ENCODE results near the gene MYRIP. TPM values are rescaled to one million over a fixed set of nuclear protein-coding genes. Genes with fewer than 3 reads are reported as not detected.

MYRIP gene
- total RNA-seq, 4 donors from 2014 or later = 1.6 to 7.1 (median 3.6) TPM

DNA sequence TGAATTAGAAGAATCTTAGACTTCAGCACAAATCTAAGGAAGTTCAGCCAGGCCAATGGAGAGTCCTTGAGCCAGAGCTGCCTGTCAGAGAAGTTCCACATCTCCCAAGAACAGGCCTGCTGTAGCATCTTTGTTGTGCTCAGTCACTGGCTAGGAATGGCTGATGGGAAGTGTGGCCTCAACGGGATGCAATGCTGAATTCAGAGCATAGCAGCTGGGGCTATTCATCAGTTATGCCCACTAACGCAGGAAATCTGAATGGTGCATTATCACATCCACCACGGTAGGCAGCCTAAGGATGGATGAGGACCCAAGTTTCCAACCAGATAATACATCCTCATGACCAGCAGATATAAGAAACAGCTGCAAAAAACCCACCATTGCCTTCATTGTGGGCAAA is 496.9 kb downstream of the MYRIP start:
- no peaks in the 10 kb centered on the region for H3K9me3 ChIP-seq
- no peak for DNase-seq
- H3K27ac ChIP-seq = no peak overlapping the region
- TF ChIP-seq, protein P1, sequence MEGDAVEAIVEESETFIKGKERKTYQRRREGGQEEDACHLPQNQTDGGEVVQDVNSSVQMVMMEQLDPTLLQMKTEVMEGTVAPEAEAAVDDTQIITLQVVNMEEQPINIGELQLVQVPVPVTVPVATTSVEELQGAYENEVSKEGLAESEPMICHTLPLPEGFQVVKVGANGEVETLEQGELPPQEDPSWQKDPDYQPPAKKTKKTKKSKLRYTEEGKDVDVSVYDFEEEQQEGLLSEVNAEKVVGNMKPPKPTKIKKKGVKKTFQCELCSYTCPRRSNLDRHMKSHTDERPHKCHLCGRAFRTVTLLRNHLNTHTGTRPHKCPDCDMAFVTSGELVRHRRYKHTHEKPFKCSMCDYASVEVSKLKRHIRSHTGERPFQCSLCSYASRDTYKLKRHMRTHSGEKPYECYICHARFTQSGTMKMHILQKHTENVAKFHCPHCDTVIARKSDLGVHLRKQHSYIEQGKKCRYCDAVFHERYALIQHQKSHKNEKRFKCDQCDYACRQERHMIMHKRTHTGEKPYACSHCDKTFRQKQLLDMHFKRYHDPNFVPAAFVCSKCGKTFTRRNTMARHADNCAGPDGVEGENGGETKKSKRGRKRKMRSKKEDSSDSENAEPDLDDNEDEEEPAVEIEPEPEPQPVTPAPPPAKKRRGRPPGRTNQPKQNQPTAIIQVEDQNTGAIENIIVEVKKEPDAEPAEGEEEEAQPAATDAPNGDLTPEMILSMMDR (IDR thresholded peaks at IDR 0.05) = no peak
- TF ChIP-seq POLR2A (IDR thresholded peaks at IDR 0.05) = no peak
- peaks cover 0 to under 1% of the 10 kb centered on the region in 2 donors for H3K36me3 ChIP-seq
- H3K4me1 ChIP-seq = peaks cover 10 to 12% of the 10 kb centered on the region in 2 donors
- 91 to 92% methylated on average over 3 of the region's 3 CpGs for WGBS, 2 donors
- H3K27me3 ChIP-seq = no peaks in the 10 kb centered on the region
- intact Hi-C loops (cut with DNase I) = no loop called here
- no peak overlapping the region for H3K4me3 ChIP-seq (replicated peaks in 1 of 3)

DNA sequence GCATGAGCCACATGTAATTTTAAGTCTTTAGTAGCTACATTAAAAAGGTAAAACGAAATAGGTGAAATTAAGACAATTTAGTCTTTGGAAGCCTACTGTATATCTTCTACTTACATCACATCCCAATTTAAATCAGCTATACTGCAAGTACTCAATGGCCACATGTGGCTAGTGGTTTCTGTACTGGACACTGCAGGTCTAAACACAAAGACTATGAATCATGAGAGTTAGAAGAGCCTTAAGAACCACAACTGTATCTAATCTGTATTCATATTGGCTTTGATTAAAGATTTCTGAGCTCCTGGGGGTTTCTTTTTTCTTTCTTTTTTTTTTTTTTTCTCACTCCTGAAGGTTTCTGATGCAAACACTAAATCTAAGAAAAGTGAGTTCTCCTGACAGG is 497.8 kb downstream of the MYRIP start:
- intact Hi-C loops (cut with DNase I) = no loop called here
- Histone ChIP-seq H3K27me3 (no peaks in the 10 kb centered on the region), H3K36me3 (peaks cover 6 to 9% of the 10 kb centered on the region in 2 donors), H3K4me3 (replicated peaks in 1 of 3) (no peak overlapping the region), H3K27ac (no peak overlapping the region), H3K9me3 (no peaks in the 10 kb centered on the region), H3K4me1 (peaks cover 15 to 18% of the 10 kb centered on the region in 2 donors)
- no peak for DNase-seq
- TF ChIP-seq, protein P1 (IDR thresholded peaks at IDR 0.05) = no peak
- TF ChIP-seq POLR2A (IDR thresholded peaks at IDR 0.05) = no peak
- 91 to 92% methylated on average over 1 of the region's 1 CpG for WGBS, 2 donors

DNA sequence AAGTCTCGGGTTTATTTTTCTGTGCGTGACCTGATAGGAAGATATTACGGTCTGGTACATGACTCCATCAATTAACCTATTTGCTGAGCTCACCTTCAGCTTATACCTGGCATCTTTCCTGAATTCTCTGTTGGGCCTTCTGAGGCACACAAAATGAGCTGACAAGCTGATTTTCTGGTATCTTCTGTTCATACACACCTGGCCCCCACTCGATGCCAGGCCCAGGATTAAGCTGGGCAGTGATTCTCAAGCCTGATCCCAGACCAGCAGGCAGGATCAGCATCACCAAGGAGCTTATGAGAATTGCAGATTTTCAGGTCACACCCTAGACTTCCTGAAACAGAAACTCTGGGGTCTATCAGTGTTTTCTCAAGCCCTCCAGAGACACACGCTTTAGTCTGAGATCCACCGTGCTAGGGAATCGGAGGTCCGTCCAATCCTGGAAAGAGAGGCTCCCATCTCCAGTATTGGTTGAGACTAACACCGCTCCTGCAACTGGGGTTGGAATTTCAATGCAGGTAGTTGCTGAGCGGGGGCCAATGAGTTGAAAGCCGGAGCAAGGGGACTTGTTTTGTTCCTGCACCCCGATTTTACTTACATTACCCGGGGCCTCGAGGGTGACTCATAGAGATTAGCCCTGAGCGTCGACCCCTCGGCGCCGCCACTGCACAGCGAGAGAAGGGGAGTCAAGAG is 499.5 kb downstream of the MYRIP start:
- Histone ChIP-seq H3K36me3 (peaks cover 14 to 23% of the 10 kb centered on the region in 2 donors), H3K27me3 (no peaks in the 10 kb centered on the region), H3K4me3 (replicated peaks in 1 of 3) (peak overlapping the region; percentile 52 to 91 (median 81)), H3K9me3 (no peaks in the 10 kb centered on the region), H3K4me1 (peaks cover 15 to 18% of the 10 kb centered on the region in 2 donors), H3K27ac (peak overlapping the region; percentile 66 to 93 (median 71))
- intact Hi-C loops (cut with DNase I) = no loop called here
- no peak for TF ChIP-seq POLR2A (IDR thresholded peaks at IDR 0.05)
- TF ChIP-seq, protein P1 (IDR thresholded peaks at IDR 0.05) = no peak
- 31 to 33% methylated on average over 11 to 15 of the region's 20 CpGs for WGBS, 2 donors
- peak in 1 of 2 donors; percentile 23 for DNase-seq

DNA sequence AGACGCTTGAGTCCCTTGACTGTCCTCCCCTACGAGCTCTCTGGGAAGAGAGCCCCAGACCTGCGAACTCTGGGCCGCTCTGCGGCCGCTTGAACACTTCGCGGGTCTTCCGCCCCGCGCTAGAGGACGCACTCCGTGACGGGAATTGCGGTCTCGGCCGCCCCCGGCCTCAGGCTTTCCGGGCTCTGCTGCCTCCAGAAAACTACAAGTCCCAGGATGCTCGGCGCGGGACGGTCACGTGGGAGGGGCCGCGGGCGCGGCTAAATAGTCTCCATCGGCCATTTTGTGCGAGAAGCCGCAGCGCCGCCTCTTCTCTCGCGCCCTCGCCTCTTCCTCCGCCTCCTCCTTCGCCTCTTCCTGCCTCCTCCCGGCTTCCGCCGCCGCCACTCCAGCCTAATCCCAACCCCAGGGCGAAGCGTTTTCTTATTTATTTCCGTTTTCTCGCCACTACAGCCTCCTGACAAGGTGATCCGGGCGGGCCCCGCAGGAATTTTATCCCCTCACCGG is 500.1 kb downstream of the MYRIP start, which contains the start of gene EIF1B:
EIF1B (plus strand) TSS at position 290 of the 507 bp plus-strand sequence. CDS start 235 bp downstream, outside the sequence.
- DNase-seq = peak; percentile 98 to 99
- intact Hi-C loops (cut with DNase I) = no loop called here
- TF ChIP-seq, protein P1 (IDR thresholded peaks at IDR 0.05) = peak; percentile 58 to 92 (median 76)
- peak; percentile 65 to 99 for TF ChIP-seq POLR2A (IDR thresholded peaks at IDR 0.05)

More for the DNA sequence above, 500.1 kb downstream of the MYRIP start, which contains the start of gene EIF1B:
- Histone ChIP-seq H3K27me3 (no peaks in the 10 kb centered on the region), H3K4me1 (peaks cover 15 to 18% of the 10 kb centered on the region in 2 donors), H3K4me3 (replicated peaks in 1 of 3) (peak within 1 kb of the TSS; percentile 81 to 91 (median 83)), H3K9me3 (no peaks in the 10 kb centered on the region), H3K36me3 (peaks cover 14 to 24% of the 10 kb centered on the region in 2 donors), H3K27ac (peak within 1 kb of the TSS; percentile 81 to 93 (median 86))
- 0 to 1% methylated on average over 31 to 37 of the region's 50 CpGs for WGBS, 2 donors

Small RNA genes lying within 50 kb of the gene (small RNA-seq; reads per million reads assigned to genes)
- gene RF00264 = not detected
- not detected for gene RN7SL411P
- not detected for gene RNU4-56P

Measured in thyroid gland (tissue), 4 donors.